Endothelial cell (in vitro differentiated cells): ENCODE data around the gene PHF2. TPM values are rescaled to one million over a fixed set of nuclear protein-coding genes. Genes with fewer than 3 reads are reported as not detected.

Source experiments
- DNase-seq: peaks from one replicate; pipeline ENCODE4 v3.0.0; 2021; ENCODE audit warnings: low spot score
- H3K27ac Mint-ChIP-seq: one replicate; pipeline ENCODE4 v1.8.0; 2021; ENCODE audit warnings: mixed read lengths, inconsistent platforms; ENCODE audit not compliant: unreplicated experiment
- H3K27me3 Mint-ChIP-seq: one replicate; pipeline ENCODE4 v1.8.0; 2021; ENCODE audit warnings: mild to moderate bottlenecking, moderate library complexity, mixed read lengths, inconsistent platforms; ENCODE audit not compliant: unreplicated experiment
- H3K36me3 Mint-ChIP-seq: one replicate; pipeline ENCODE4 v1.8.0; 2021; ENCODE audit warnings: mild to moderate bottlenecking, low read depth, mixed read lengths, inconsistent platforms; ENCODE audit not compliant: unreplicated experiment
- H3K4me1 Mint-ChIP-seq: one replicate; pipeline ENCODE4 v1.8.0; 2021; ENCODE audit warnings: mild to moderate bottlenecking, mixed read lengths, inconsistent platforms; ENCODE audit not compliant: unreplicated experiment
- H3K4me3 Mint-ChIP-seq: one replicate; pipeline ENCODE4 v1.8.0; 2021; ENCODE audit warnings: mild to moderate bottlenecking, mixed read lengths, inconsistent platforms; ENCODE audit not compliant: unreplicated experiment
- H3K9me3 Mint-ChIP-seq: one replicate; pipeline ENCODE4 v1.8.0; 2021; ENCODE audit warnings: mixed read lengths, inconsistent platforms; ENCODE audit not compliant: unreplicated experiment
- total RNA-seq: library from RNA; stranded (reverse); fragmentation: NEBNext Ultra II Directional; extraction: Animal tissue kit (Norgen Biotek cat#: 25700); gene quantifications from one replicate; pipeline ENCODE4 v1.2.1, GENCODE V29; 2021; ENCODE audit not compliant: unreplicated experiment
- TF ChIP-seq, protein P1 (sequence below): fragments of 200-600 bp; sonication (generic); IDR thresholded peaks from one replicate; pipeline ENCODE4 v1.5.0; 2021; ENCODE audit warnings: antibody characterized with exemption; ENCODE audit not compliant: unreplicated experiment

PHF2 gene
- total RNA-seq, 1 donor from 2014 or later = 20.9 TPM

GRCh38 chr9:93697352-93698139 lies 121.2 kb downstream of the PHF2 start:
- no peak overlapping the region for H3K27ac Mint-ChIP-seq
- H3K4me1 Mint-ChIP-seq = no peaks in the 10 kb centered on the region
- H3K27me3 Mint-ChIP-seq = no peaks in the 10 kb centered on the region
- peaks cover 3% of the 10 kb centered on the region for H3K36me3 Mint-ChIP-seq
- peaks cover 4% of the 10 kb centered on the region for H3K9me3 Mint-ChIP-seq
- DNase-seq = no peak
- TF ChIP-seq, protein P1, sequence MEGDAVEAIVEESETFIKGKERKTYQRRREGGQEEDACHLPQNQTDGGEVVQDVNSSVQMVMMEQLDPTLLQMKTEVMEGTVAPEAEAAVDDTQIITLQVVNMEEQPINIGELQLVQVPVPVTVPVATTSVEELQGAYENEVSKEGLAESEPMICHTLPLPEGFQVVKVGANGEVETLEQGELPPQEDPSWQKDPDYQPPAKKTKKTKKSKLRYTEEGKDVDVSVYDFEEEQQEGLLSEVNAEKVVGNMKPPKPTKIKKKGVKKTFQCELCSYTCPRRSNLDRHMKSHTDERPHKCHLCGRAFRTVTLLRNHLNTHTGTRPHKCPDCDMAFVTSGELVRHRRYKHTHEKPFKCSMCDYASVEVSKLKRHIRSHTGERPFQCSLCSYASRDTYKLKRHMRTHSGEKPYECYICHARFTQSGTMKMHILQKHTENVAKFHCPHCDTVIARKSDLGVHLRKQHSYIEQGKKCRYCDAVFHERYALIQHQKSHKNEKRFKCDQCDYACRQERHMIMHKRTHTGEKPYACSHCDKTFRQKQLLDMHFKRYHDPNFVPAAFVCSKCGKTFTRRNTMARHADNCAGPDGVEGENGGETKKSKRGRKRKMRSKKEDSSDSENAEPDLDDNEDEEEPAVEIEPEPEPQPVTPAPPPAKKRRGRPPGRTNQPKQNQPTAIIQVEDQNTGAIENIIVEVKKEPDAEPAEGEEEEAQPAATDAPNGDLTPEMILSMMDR = no peak
- no peak overlapping the region for H3K4me3 Mint-ChIP-seq

DNA sequence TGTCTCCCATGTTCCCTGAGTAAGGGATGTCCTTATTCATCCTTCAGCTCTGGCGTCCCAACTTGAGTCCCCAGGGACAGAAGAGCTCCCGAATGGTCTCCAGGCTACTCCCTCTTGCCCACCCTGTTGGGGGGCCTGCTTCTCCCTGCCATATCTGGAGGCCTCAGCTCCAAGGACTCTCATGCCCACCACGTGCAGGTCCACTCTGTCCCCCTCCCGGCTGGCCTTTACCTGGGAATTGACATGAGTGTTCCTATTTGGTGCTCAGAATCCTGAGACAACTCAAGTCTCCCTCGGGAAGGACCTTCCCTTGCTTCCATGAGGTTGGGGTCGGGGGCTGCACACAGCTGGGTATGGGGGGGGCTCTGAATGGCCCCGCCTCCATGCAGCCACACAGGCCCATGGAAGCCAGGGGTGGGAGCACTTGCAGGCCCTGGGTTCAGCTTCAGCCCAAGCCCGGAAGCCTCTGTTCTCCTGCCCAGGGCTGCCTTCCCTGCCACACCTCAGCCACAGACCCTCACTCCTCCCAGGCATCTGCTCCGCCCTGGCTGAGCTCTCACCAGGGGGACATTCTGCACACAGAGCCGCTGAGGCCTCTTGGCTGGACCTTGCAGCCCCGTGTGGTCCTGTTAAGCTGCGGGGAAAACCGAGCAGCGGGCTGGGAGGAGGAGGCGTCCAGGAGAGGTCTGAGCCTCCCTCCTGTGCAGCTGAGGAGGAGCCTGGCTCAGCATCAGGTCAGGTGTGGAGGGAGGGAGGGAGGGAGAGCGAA lies 121.9 kb downstream of the PHF2 start:
- no peak for DNase-seq
- Mint-ChIP-seq H3K36me3 (peaks cover 3% of the 10 kb centered on the region), H3K27ac (no peak overlapping the region), H3K4me3 (no peak overlapping the region), H3K27me3 (no peaks in the 10 kb centered on the region), H3K4me1 (no peaks in the 10 kb centered on the region), H3K9me3 (peaks cover 4% of the 10 kb centered on the region)
- TF ChIP-seq, protein P1 = no peak

- Mint-ChIP-seq H3K27ac (no peak overlapping the region), H3K9me3 (peaks cover 4% of the 10 kb centered on the region), H3K36me3 (peaks cover 7% of the 10 kb centered on the region), H3K4me1 (no peaks in the 10 kb centered on the region), H3K4me3 (no peak overlapping the region), H3K27me3 (no peaks in the 10 kb centered on the region)
- DNase-seq = no peak
- TF ChIP-seq, protein P1 = no peak
Measured at GRCh38 chr9:93699650-93700049, 123.3 kb downstream of the PHF2 start.

DNA sequence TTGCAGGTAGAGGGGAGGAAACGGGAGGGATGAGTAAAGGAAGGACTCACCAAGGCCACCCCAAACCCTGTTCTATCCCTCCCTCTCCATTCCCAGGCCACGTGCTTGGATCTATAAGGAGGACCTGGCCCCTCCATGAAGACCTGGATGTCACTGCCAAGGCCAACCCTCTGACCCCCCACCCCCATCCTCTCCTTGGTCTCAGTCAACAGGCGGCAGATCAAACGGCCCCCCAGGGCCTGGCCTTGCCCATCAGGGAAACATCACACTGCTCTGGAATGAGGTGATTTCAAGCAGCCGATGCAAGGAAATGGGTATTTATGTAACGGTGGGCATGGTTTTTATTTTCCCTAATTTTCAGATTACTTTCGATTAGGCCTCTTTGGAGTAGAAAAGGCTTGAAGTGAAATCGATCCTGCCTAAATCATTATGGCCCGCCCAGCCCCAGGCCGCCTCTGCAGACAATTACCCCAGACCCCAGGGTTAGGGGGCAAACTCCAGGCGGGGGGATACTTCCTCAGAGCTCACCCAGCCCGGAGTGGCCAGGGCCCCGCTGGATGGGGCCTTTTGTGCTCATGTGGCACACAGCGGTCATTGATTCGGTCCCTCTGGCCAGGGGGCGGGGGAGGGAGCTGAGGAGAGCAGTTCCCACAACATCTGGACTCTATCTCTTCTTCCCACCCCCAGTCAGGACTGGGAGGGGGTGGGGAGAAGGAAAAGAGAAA lies 125.3 kb downstream of the PHF2 start:
- no peaks in the 10 kb centered on the region for H3K27me3 Mint-ChIP-seq
- H3K9me3 Mint-ChIP-seq = peaks cover 4% of the 10 kb centered on the region
- no peak for DNase-seq
- peaks cover 7% of the 10 kb centered on the region for H3K36me3 Mint-ChIP-seq
- TF ChIP-seq, protein P1 = no peak
- no peaks in the 10 kb centered on the region for H3K4me1 Mint-ChIP-seq
- H3K27ac Mint-ChIP-seq = no peak overlapping the region
- no peak overlapping the region for H3K4me3 Mint-ChIP-seq
